Left forelimb (tissue), 1 donor: ENCODE measurements around the gene CNTN2.

Experiments
- DNase-seq: peaks from one replicate; pipeline ENCODE4 v3.0.0-alpha.2; 2018; ENCODE audit warnings: low spot score

CNTN2 gene

GRCh38 chr1:205054013-205054412 is 11.0 kb downstream of the CNTN2 start:
- no peak for DNase-seq

DNA sequence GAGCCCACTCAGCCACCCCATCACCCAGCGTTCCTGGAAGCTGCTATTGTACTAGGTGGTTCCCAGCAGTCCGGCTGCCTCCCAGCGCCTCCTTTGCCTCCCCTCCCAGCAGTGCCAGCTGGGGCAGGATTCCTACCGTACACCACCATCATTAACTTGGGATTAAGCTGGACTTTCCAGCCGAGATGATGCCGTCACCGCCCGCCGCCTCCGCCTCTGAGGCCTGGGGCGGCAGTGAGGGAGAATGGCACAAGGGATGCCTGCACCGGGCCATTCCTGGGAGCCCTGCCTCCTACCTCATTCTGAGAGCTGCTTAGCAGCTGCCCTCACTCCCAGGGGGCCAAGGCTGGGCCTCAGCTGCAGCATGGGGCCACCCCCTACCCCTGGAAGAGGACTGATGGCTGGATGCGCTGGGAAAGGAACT is 13.2 kb downstream of the CNTN2 start:
- no peak for DNase-seq

GRCh38 chr1:205056956-205057568 is 14.1 kb downstream of the CNTN2 start:
- DNase-seq, result no peak

DNA sequence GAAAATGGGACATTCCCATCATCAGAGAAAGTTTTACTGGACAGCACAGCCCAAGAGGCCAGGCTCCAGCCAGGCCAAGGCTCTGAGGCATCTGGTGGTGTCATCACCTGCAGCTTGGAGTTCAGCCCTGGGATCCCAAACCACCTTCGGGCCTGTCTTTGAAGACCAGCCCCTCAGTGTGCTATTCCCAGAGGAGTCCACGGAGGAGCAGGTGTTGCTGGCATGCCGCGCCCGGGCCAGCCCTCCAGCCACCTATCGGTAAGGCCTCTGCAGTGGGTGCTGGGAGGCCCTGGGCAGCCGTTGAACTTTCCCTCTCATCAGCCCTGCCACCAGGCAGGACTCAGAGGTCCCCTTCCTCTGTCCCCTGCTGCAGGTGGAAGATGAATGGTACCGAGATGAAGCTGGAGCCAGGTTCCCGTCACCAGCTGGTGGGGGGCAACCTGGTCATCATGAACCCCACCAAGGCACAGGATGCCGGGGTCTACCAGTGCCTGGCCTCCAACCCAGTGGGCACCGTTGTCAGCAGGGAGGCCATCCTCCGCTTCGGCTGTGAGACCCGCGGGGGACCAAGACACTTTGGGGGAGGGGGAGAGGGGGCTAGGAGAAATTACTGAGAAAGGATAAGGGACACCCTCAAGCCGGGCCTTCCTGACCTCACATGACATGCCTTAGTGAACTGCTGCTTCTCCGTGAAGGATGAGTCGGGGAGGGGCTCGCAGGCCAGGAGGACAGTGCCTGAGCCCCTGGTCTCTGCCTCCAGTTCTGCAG is 15.0 kb downstream of the CNTN2 start:
- no peak for DNase-seq

DNA sequence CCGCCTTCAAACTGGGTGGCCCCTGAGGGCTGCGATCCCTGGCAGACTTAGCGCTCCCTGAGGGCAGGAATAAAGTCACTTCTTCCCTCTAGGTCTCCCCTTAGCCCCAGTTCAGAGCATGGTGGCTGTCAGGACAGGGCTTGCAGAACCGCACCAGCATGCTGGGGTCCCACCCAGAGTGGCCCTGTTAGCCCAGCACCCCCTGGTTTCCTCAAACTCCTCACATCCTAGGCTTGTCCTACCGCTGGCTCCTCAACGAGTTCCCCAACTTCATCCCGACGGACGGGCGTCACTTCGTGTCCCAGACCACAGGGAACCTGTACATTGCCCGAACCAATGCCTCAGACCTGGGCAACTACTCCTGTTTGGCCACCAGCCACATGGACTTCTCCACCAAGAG is 15.8 kb downstream of the CNTN2 start:
- DNase-seq, result no peak

DNA sequence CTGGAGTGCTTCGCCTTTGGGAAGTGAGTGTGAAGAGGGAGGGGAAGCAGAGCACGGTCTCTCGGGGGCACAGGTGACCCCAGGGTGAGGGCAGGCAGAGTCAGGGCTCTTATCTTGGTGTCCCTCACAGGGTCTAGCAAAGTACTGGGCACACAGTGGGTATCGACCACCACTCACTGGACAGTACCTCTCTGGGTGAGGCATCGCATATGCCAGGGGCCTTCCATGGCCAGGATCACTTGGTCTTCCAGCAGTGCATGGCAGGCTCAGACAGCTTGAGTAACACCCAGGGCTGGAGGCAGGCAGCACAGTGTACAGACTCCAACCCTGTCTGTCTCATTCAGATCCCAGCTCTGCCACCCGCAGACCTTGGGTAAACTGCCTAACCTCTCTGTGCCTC is 16.6 kb downstream of the CNTN2 start:
- DNase-seq, result no peak

DNA sequence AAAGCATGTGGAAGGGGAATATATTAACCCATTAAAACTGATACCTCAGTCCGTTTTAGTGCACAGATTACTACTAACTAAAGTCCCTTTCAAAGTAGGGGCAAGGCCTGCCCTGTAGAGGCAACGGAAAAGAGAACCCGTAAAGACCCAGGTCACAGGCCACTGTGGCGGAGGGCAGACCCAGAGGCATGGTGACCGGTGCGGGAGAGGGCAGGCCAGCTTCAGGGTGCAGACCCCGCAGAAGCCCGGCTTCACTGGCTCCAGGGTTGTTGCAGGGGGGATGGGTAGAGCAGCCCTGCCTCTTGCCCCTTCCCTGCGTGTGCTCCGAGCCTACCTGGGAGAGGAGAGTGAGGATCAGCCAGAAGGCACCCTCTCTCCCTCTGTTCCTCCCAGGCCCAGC is 17.7 kb downstream of the CNTN2 start:
- DNase-seq, result no peak

GRCh38 chr1:205061227-205061626 is 18.2 kb downstream of the CNTN2 start:
- no peak for DNase-seq

- DNase-seq, result peak; percentile 82
Observed at GRCh38 chr1:205061665-205062069, 18.7 kb downstream of the CNTN2 start.

- no peak for DNase-seq
Observed at GRCh38 chr1:205062319-205062718, 19.3 kb downstream of the CNTN2 start.

DNA sequence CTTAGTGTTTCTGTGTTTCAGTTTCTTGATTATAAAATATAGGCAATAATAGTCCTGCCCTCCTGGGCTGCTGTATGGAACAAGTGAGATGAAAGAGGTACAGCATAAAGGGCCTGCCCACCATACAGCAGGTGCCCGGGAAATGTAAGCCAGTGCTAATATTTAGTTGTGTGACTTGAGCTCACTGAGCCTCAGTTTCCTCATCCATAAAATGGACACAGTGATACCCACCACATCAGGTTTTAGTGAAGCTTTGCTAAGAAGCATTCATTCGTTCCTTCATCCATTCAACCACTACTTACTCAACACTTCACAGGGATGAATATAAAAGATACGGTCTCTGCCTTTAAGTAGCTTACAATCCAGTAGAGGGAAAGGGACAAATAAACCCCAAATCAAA is 19.9 kb downstream of the CNTN2 start:
- DNase-seq, result no peak

DNA sequence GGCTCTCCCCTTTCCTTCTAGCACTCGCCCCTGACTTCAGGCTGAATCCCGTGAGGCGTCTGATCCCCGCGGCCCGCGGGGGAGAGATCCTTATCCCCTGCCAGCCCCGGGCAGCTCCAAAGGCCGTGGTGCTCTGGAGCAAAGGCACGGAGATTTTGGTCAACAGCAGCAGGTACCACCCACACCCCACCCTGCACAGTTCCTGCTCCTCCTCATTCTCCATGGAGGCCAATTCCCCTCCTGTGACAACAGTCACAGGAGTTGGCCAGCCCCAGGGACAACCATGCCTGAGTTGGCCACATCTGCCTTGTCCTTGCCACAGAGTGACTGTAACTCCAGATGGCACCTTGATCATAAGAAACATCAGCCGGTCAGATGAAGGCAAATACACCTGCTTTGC is 21.3 kb downstream of the CNTN2 start:
- no peak for DNase-seq

GRCh38 chr1:205064741-205065316 is 21.8 kb downstream of the CNTN2 start:
- peak; percentile 45 for DNase-seq

GRCh38 chr1:205065666-205066065 is 22.7 kb downstream of the CNTN2 start:
- peak; percentile 38 for DNase-seq

GRCh38 chr1:205066141-205066818 is 23.3 kb downstream of the CNTN2 start:
- DNase-seq, result peak; percentile 48

- peak; percentile 53 for DNase-seq
Observed at GRCh38 chr1:205067031-205067430, 24.0 kb downstream of the CNTN2 start.

DNA sequence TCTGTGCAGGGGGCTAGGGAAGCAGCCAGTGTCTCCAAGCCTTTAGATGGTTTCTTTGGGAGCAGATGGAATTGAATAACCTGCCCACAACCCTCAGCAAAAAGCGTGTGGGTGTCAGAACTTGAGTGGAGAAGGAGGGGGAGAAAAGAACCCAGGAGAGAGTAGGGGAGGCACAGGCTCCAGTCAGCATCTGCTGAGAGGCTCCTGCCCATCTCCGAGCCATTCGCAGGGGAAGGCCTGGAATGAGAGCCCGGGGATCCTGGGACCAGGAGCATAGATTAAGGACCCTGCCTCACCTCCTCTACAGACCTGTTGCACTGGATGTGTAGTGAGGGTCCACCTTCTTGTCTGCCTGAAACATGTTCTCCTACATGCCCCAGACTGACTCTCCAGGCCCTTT is 25.0 kb downstream of the CNTN2 start:
- peak; percentile 18 for DNase-seq

DNA sequence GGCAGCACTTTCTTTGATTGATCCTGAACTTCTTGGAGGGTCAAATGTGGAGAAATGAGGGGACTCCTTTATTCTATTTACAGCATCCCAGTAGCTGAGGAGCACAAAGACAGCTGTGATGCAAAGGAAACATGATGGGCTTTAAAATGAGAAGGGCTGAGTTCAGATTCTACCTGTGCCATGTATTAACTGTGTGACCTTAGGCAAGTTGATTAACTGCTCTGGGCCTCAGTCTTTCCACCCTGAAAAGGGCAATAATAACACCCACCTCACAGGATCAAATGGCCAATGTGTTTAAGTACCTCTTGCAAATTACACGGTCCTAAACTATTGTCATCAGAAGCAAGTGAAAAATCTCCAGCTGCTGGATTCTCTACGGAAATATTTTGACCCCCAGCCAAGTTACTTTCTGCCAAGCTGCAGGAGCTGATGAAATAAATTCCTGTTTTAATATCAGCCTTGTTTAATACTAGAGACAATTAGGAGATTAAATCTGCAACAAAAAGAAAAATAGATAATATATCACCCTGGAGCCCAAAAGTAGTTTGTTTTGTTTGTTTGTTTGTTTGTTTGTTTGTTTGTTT is 25.5 kb downstream of the CNTN2 start:
- DNase-seq, result peak; percentile 20

GRCh38 chr1:205069371-205070125 is 26.5 kb downstream of the CNTN2 start:
- peak; percentile 59 for DNase-seq

DNA sequence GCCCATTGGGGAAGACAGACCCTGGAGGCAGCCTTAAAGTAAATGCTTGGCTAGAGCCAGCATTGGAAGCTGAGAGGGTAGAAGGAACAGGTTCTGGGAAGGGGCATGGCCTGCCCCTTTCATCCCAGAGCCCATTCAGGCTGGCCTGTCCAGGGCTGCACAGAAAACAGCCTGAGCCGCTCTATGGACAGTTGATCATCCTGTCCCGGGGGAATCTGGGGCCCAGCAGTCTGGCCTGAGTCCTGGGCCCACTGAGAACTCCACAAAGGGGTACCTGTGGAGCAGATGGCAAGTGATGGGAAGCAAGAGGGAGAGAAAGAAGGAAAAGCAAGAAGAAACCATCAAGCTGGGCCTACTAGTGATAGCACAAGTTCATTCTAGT is 28.0 kb downstream of the CNTN2 start:
- DNase-seq, result peak; percentile 31

- peak; percentile 37 for DNase-seq
Observed at GRCh38 chr1:205071801-205072200, 28.8 kb downstream of the CNTN2 start.

DNA sequence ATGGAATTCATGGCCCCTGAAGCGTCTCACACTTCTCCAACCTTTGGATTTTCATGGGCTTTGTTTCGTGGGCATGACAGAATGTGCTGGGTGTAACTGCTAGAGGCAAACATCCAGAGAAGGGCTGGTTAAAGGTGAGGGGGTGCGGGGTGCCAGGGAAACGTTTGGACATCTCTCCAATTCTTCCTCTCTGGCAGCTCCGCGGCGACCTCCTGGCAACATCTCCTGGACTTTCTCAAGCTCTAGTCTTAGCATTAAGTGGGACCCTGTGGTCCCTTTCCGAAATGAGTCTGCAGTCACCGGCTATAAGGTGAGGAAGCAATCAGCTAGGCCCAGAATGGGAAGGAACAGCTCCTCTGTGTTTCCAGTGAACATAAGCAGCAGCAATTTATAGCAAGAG is 29.3 kb downstream of the CNTN2 start:
- DNase-seq, result no peak
